Cerebellar nuclear complex (tissue), 1 donor: ENCODE data around the gene DDR2.
A peak's percentile ranks its signal among the peaks of the same experiment; 100 is the strongest.
"Not testable (repeated sequence)": the region's sequence is repeated elsewhere in the genome, so short reads cannot be mapped to it uniquely, and the experiment has no call there.

Source experiments
- DNase-seq, 2 experiments: peaks; one replicate each; lab custom pipeline; 2025; lab: John Stamatoyannopoulos, UW

Gene DDR2

GRCh38 chr1:162725301-162725837 lies 93.1 kb downstream of the DDR2 start:
- DNase-seq = no peak

GRCh38 chr1:162726555-162726954 lies 94.3 kb downstream of the DDR2 start:
- DNase-seq = no peak

- DNase-seq = not testable (repeated sequence)
Measured at GRCh38 chr1:162727493-162727892, 95.2 kb downstream of the DDR2 start.

GRCh38 chr1:162728573-162728972 lies 96.3 kb downstream of the DDR2 start:
- no peak for DNase-seq

- DNase-seq = not testable (repeated sequence)
Measured at GRCh38 chr1:162729195-162729774, 97.0 kb downstream of the DDR2 start.

- DNase-seq = no peak
Measured at GRCh38 chr1:162732094-162732493, 99.8 kb downstream of the DDR2 start.

- DNase-seq = peak; percentile 77 to 86
Measured at GRCh38 chr1:162732566-162733335, 100.5 kb downstream of the DDR2 start.

GRCh38 chr1:162733336-162733590 lies 101.0 kb downstream of the DDR2 start:
- no peak for DNase-seq

GRCh38 chr1:162734047-162734446 lies 101.8 kb downstream of the DDR2 start:
- DNase-seq = no peak

GRCh38 chr1:162736184-162736583 lies 103.9 kb downstream of the DDR2 start:
- no peak for DNase-seq

- no peak for DNase-seq
Measured at GRCh38 chr1:162736633-162737067, 104.4 kb downstream of the DDR2 start.

GRCh38 chr1:162740755-162741154 lies 108.5 kb downstream of the DDR2 start:
- DNase-seq = no peak

GRCh38 chr1:162741574-162741973 lies 109.3 kb downstream of the DDR2 start:
- no peak for DNase-seq

- DNase-seq = not testable (repeated sequence)
Measured at GRCh38 chr1:162746264-162746942, 114.1 kb downstream of the DDR2 start.

GRCh38 chr1:162753001-162753658 lies 120.9 kb downstream of the DDR2 start:
- no peak for DNase-seq

GRCh38 chr1:162753998-162754585 lies 121.8 kb downstream of the DDR2 start:
- DNase-seq = no peak

GRCh38 chr1:162755306-162755705 lies 123.0 kb downstream of the DDR2 start:
- no peak for DNase-seq

- no peak for DNase-seq
Measured at GRCh38 chr1:162756523-162756922, 124.3 kb downstream of the DDR2 start.

- DNase-seq = no peak
Measured at GRCh38 chr1:162757476-162757875, 125.2 kb downstream of the DDR2 start.

- DNase-seq = no peak
Measured at GRCh38 chr1:162765788-162766187, 133.5 kb downstream of the DDR2 start.

- DNase-seq = no peak
Measured at GRCh38 chr1:162772571-162773154, 140.4 kb downstream of the DDR2 start.

GRCh38 chr1:162774007-162774406 lies 141.7 kb downstream of the DDR2 start:
- no peak for DNase-seq
